Measurements from ENCODE around the gene PABPN1. TPM values are rescaled to one million over a fixed set of nuclear protein-coding genes. Genes with fewer than 3 reads are reported as not detected.

The PABPN1 gene
- total and polyA plus RNA-seq, 2 of the 13 experiments (the other 11 are each of a cell fraction or from before 2014, with no cell fraction given): 233 to 524 TPM

DNA sequence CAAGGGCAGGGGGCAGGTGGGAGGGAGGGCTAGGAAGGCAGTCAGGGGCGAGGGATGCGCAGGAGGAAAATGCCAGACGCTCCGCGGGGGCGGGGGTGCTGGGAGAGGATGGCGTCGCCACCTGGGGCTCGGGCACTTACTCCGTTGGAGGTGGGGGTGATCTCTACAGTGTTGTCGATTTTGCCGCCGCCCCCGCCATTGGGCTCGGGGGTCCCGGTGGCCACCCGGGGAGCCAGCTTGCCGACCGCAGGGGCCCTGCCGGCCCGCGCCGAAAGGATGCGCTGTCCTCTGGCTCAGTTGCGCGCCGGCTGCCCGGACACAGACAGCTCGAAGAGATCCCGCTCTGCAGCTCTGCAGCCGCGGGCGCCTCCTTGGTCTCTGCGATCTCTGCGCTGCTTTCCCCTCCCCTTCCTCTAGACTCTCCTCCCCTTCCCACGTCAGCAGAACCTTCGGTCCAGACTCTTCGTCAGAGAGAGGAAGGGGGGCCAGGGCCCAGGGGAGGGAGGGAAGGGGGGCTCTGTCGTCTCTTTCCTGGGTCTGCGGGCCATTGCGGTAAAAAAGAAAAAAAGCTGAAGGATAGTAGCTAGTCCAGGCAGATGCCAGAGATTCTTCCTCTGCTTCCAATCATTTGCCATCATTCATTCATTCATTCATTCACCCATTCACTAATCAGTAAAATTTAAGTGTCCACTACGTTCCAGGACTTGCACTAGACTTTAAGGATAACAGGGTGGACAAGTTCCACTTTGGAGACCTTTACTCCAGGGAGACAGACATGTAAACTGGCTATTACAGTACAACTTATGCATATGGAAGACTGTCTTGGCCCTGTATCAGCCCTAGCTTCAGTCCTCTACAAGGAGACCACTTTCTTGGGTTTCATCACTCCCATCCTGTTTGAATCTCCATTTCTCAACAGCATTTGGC lies 31.5 kb downstream of the PABPN1 start, which contains the start of gene SLC22A17 (continued):
- TF ChIP-seq, protein P1, sequence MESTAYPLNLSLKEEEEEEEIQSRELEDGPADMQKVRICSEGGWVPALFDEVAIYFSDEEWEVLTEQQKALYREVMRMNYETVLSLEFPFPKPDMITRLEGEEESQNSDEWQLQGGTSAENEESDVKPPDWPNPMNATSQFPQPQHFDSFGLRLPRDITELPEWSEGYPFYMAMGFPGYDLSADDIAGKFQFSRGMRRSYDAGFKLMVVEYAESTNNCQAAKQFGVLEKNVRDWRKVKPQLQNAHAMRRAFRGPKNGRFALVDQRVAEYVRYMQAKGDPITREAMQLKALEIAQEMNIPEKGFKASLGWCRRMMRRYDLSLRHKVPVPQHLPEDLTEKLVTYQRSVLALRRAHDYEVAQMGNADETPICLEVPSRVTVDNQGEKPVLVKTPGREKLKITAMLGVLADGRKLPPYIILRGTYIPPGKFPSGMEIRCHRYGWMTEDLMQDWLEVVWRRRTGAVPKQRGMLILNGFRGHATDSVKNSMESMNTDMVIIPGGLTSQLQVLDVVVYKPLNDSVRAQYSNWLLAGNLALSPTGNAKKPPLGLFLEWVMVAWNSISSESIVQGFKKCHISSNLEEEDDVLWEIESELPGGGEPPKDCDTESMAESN (CRISPR knock-in tag; conservative IDR thresholded peaks at IDR 0.05): no peak
- peak; percentile 68 for TF ChIP-seq GABPB1 (CRISPR knock-in tag; IDR thresholded peaks at IDR 0.05)
- peak; percentile 50; the same call in 1 of the 2 replicates for TF ChIP-seq SALL1 (CRISPR knock-in tag; IDR thresholded peaks at IDR 0.05)
- TF ChIP-seq, protein P2, sequence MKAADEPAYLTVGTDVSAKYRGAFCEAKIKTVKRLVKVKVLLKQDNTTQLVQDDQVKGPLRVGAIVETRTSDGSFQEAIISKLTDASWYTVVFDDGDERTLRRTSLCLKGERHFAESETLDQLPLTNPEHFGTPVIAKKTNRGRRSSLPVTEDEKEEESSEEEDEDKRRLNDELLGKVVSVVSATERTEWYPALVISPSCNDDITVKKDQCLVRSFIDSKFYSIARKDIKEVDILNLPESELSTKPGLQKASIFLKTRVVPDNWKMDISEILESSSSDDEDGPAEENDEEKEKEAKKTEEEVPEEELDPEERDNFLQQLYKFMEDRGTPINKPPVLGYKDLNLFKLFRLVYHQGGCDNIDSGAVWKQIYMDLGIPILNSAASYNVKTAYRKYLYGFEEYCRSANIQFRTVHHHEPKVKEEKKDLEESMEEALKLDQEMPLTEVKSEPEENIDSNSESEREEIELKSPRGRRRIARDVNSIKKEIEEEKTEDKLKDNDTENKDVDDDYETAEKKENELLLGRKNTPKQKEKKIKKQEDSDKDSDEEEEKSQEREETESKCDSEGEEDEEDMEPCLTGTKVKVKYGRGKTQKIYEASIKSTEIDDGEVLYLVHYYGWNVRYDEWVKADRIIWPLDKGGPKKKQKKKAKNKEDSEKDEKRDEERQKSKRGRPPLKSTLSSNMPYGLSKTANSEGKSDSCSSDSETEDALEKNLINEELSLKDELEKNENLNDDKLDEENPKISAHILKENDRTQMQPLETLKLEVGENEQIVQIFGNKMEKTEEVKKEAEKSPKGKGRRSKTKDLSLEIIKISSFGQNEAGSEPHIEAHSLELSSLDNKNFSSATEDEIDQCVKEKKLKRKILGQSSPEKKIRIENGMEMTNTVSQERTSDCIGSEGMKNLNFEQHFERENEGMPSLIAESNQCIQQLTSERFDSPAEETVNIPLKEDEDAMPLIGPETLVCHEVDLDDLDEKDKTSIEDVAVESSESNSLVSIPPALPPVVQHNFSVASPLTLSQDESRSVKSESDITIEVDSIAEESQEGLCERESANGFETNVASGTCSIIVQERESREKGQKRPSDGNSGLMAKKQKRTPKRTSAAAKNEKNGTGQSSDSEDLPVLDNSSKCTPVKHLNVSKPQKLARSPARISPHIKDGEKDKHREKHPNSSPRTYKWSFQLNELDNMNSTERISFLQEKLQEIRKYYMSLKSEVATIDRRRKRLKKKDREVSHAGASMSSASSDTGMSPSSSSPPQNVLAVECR (CRISPR knock-in tag; IDR thresholded peaks at IDR 0.05; ENCODE audit: borderline replicate concordance): 0 out of 2 replicates have a peak, but pooled peaks have one; percentile 39
- TF ChIP-seq TMF1 (CRISPR knock-in tag; IDR thresholded peaks at IDR 0.05; ENCODE audit: low read depth): no peak
- TF ChIP-seq TARDBP (CRISPR knock-in tag; IDR thresholded peaks at IDR 0.05): peak; percentile 28; the same call in 1 of the 2 replicates
- no peak for TF ChIP-seq ZNF761 (CRISPR knock-in tag; conservative IDR thresholded peaks at IDR 0.05)
- TF ChIP-seq, protein P3, sequence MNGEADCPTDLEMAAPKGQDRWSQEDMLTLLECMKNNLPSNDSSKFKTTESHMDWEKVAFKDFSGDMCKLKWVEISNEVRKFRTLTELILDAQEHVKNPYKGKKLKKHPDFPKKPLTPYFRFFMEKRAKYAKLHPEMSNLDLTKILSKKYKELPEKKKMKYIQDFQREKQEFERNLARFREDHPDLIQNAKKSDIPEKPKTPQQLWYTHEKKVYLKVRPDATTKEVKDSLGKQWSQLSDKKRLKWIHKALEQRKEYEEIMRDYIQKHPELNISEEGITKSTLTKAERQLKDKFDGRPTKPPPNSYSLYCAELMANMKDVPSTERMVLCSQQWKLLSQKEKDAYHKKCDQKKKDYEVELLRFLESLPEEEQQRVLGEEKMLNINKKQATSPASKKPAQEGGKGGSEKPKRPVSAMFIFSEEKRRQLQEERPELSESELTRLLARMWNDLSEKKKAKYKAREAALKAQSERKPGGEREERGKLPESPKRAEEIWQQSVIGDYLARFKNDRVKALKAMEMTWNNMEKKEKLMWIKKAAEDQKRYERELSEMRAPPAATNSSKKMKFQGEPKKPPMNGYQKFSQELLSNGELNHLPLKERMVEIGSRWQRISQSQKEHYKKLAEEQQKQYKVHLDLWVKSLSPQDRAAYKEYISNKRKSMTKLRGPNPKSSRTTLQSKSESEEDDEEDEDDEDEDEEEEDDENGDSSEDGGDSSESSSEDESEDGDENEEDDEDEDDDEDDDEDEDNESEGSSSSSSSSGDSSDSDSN (CRISPR knock-in tag; IDR thresholded peaks at IDR 0.05): 0 out of 2 replicates have a peak, but pooled peaks have one; percentile 37
- TF ChIP-seq ZNF441 (CRISPR knock-in tag; IDR thresholded peaks at IDR 0.05; ENCODE audit: borderline replicate concordance): no peak
- no peak for TF ChIP-seq LCORL (IDR thresholded peaks at IDR 0.05)
- no peak; the same call in 1 of the 2 replicates for TF ChIP-seq LCORL (CRISPR knock-in tag; IDR thresholded peaks at IDR 0.05)
- TF ChIP-seq, protein P4, sequence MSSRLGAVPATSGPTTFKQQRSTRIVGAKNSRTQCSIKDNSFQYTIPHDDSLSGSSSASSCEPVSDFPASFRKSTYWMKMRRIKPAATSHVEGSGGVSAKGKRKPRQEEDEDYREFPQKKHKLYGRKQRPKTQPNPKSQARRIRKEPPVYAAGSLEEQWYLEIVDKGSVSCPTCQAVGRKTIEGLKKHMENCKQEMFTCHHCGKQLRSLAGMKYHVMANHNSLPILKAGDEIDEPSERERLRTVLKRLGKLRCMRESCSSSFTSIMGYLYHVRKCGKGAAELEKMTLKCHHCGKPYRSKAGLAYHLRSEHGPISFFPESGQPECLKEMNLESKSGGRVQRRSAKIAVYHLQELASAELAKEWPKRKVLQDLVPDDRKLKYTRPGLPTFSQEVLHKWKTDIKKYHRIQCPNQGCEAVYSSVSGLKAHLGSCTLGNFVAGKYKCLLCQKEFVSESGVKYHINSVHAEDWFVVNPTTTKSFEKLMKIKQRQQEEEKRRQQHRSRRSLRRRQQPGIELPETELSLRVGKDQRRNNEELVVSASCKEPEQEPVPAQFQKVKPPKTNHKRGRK (CRISPR knock-in tag; IDR thresholded peaks at IDR 0.05): peak; percentile 43; the same call in 1 of the 2 replicates
- TF ChIP-seq, protein P5, sequence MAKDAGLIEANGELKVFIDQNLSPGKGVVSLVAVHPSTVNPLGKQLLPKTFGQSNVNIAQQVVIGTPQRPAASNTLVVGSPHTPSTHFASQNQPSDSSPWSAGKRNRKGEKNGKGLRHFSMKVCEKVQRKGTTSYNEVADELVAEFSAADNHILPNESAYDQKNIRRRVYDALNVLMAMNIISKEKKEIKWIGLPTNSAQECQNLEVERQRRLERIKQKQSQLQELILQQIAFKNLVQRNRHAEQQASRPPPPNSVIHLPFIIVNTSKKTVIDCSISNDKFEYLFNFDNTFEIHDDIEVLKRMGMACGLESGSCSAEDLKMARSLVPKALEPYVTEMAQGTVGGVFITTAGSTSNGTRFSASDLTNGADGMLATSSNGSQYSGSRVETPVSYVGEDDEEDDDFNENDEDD (CRISPR knock-in tag; IDR thresholded peaks at IDR 0.05; ENCODE audit: borderline replicate concordance): 0 out of 2 replicates have a peak, but pooled peaks have one; percentile 46
- 0 out of 2 replicates have a peak, but pooled peaks have one; percentile 38 for TF ChIP-seq ZNF839 (CRISPR knock-in tag; IDR thresholded peaks at IDR 0.05; ENCODE audit: borderline replicate concordance)
- no peak for TF ChIP-seq KLF16 (CRISPR knock-in tag; IDR thresholded peaks at IDR 0.05)
